GM23338 (cell line): ENCODE data around the gene ZNF469. TPM values are rescaled to one million over a fixed set of nuclear protein-coding genes. Genes with fewer than 3 reads are reported as not detected.

Source experiments
- ATAC-seq: fragments of 200-7000 bp; cut with Tn5 transposase; 3 replicates; pipeline ENCODE4 v1.9.1; 2020
- DNase-seq: peaks from one replicate; pipeline ENCODE4 v3.0.0-alpha.2; 2015; ENCODE audit warnings: low spot score
- H2AFZ ChIP-seq: fragments of 200-600 bp; sonication (generic); 2 replicates; pipeline ENCODE4 v1.8.0; 2016; ENCODE audit warnings: antibody characterized with exemption, mild to moderate bottlenecking, moderate library complexity
- H3F3A ChIP-seq: fragments of 200-600 bp; sonication (generic); replicated peaks from 2 replicates; pipeline ENCODE4 v1.8.0; 2017; ENCODE audit warnings: antibody characterized with exemption, mixed run types, low read depth
- H3K27ac ChIP-seq: fragments of 200-600 bp; sonication (generic); 2 replicates; pipeline ENCODE4 v1.6.1; 2016; ENCODE audit warnings: low read depth
- H3K27me3 ChIP-seq: fragments of 200-600 bp; sonication (generic); 2 replicates; pipeline ENCODE4 v1.8.0; 2016; ENCODE audit warnings: mild to moderate bottlenecking, mixed run types, moderate library complexity; ENCODE audit not compliant: insufficient read depth
- H3K36me3 ChIP-seq: fragments of 200-600 bp; sonication (generic); 2 replicates; pipeline ENCODE4 v1.8.0; 2016; ENCODE audit warnings: mild to moderate bottlenecking; ENCODE audit not compliant: insufficient read depth
- H3K4me1 ChIP-seq: fragments of 200-600 bp; sonication (generic); 2 replicates; pipeline ENCODE4 v1.8.0; 2016; ENCODE audit warnings: mild to moderate bottlenecking, moderate library complexity; ENCODE audit not compliant: insufficient read depth
- H3K4me2 ChIP-seq: fragments of 200-600 bp; sonication (generic); 2 replicates; pipeline ENCODE4 v1.7.1; 2017; ENCODE audit warnings: mixed run types
- H3K4me3 ChIP-seq: fragments of 200-600 bp; sonication (generic); 2 replicates; pipeline ENCODE4 v1.6.1; 2016; ENCODE audit warnings: mixed run types
- H3K79me2 ChIP-seq: fragments of 200-600 bp; sonication (generic); replicated peaks from 2 replicates; pipeline ENCODE4 v1.8.0; 2017; ENCODE audit warnings: mild to moderate bottlenecking; ENCODE audit not compliant: insufficient read depth
- H3K9me2 ChIP-seq: fragments of 200-600 bp; sonication (generic); 2 replicates; pipeline ENCODE4 v1.8.0; 2017; ENCODE audit not compliant: insufficient read depth
- H4K20me1 ChIP-seq: fragments of 200-600 bp; sonication (generic); replicated peaks from 2 replicates; pipeline ENCODE4 v1.8.0; 2017; ENCODE audit warnings: mild to moderate bottlenecking; ENCODE audit not compliant: insufficient read depth
- H3K27ac Mint-ChIP-seq: 2 replicates; pipeline ENCODE4 v1.8.0; 2020; ENCODE audit warnings: inconsistent platforms, mild to moderate bottlenecking, moderate library complexity, mixed read lengths
- H3K27me3 Mint-ChIP-seq: 3 replicates; pipeline ENCODE4 v1.8.0; 2022; ENCODE audit warnings: low read depth, mild to moderate bottlenecking, moderate library complexity, mixed read lengths, inconsistent platforms; ENCODE audit not compliant: insufficient read depth, poor library complexity
- H3K36me3 Mint-ChIP-seq: 3 replicates; pipeline ENCODE4 v1.8.0; 2021; ENCODE audit warnings: low read depth, mild to moderate bottlenecking, inconsistent platforms, moderate library complexity, mixed read lengths
- H3K4me1 Mint-ChIP-seq: 3 replicates; pipeline ENCODE4 v1.8.0; 2020; ENCODE audit warnings: mild to moderate bottlenecking, inconsistent platforms, mixed read lengths
- H3K4me3 Mint-ChIP-seq: 3 replicates; pipeline ENCODE4 v1.8.0; 2021; ENCODE audit warnings: moderate library complexity, mild to moderate bottlenecking, inconsistent platforms, mixed read lengths
- H3K9me3 Mint-ChIP-seq: 3 replicates; pipeline ENCODE4 v1.8.0; 2020; ENCODE audit warnings: moderate library complexity, mild to moderate bottlenecking, inconsistent platforms, mixed read lengths
- CREB1 ChIP-seq: fragments of 250-450 bp; sonication (Bioruptor Pico); IDR thresholded peaks from 2 replicates; pipeline ENCODE4 v1.5.0; 2020; ENCODE audit warnings: low read depth, mild to moderate bottlenecking, moderate library complexity
- CTCF ChIP-seq, 2 experiments: fragments of 200-600 bp in 1 of 2; sonication (generic) in 1 of 2; conservative IDR thresholded peaks; 2 replicates each; pipeline versions ENCODE4 v1.5.1 to v1.6.1; 2016 to 2017; ENCODE audit warnings: antibody characterized with exemption in 2 of 2, low read depth in 2 of 2, mild to moderate bottlenecking in 2 of 2, moderate library complexity in 1 of 2
- EZH2 ChIP-seq: fragments of 200-600 bp; sonication (generic); IDR thresholded peaks from one replicate; pipeline ENCODE4 v1.8.0; 2017; ENCODE audit warnings: antibody characterized with exemption, mild to moderate bottlenecking, low read depth; ENCODE audit not compliant: unreplicated experiment
- EZH2phosphoT487 ChIP-seq: fragments of 200-600 bp; sonication (generic); IDR thresholded peaks from one replicate; pipeline ENCODE4 v1.8.1; 2018; ENCODE audit warnings: antibody characterized with exemption; ENCODE audit not compliant: unreplicated experiment
- JUNB ChIP-seq: IDR thresholded peaks from one replicate; pipeline ENCODE4 v1.6.1; 2016; ENCODE audit warnings: antibody characterized with exemption; ENCODE audit not compliant: unreplicated experiment
- NANOG ChIP-seq: IDR thresholded peaks from 2 replicates; pipeline ENCODE4 v1.6.1; 2016; ENCODE audit warnings: antibody characterized with exemption, borderline replicate concordance
- POLR2AphosphoS5 ChIP-seq: IDR thresholded peaks from 2 replicates; pipeline ENCODE4 v1.6.1; 2016; ENCODE audit warnings: antibody characterized with exemption, low read depth
- STAT1 ChIP-seq: IDR thresholded peaks from one replicate; pipeline ENCODE4 v1.6.1; 2016; ENCODE audit warnings: antibody characterized with exemption; ENCODE audit not compliant: unreplicated experiment
- ZNF114 ChIP-seq: fragments of 250-450 bp; sonication (Bioruptor Pico); IDR thresholded peaks from 2 replicates; pipeline ENCODE4 v1.5.0; 2020; ENCODE audit warnings: mild to moderate bottlenecking, moderate library complexity
- ZNF331 ChIP-seq: fragments of 250-450 bp; sonication (Bioruptor Pico); IDR thresholded peaks from 2 replicates; pipeline ENCODE4 v1.5.0; 2020; ENCODE audit warnings: low read depth, mild to moderate bottlenecking, moderate library complexity
- ZNF462 ChIP-seq: fragments of 250-450 bp; sonication (Bioruptor Pico); IDR thresholded peaks from 2 replicates; pipeline ENCODE4 v1.5.0; 2020; ENCODE audit warnings: mild to moderate bottlenecking, moderate library complexity
- polyA plus RNA-seq: library from polyadenylated mRNA; unstranded; fragments of >200 nt; fragmentation: Nextera tagmentation; extraction: Ambion mirVana; gene quantifications from 2 replicates; pipeline ENCODE4 v1.2.1, GENCODE V29; 2016
- total RNA-seq: library from RNA; depleted of rRNA; stranded (reverse); fragments of >200 nt; shearing (Covaris generic); gene quantifications from 2 replicates; pipeline ENCODE4 v1.2.3, GENCODE V29; 2014
- TF ChIP-seq, protein P1 (sequence below): IDR thresholded peaks from 2 replicates; pipeline ENCODE4 v1.6.1; 2016; ENCODE audit warnings: antibody characterized with exemption
- TF ChIP-seq, protein P2 (sequence below): IDR thresholded peaks from one replicate; pipeline ENCODE4 v1.6.1; 2018; ENCODE audit warnings: antibody characterized with exemption; ENCODE audit not compliant: unreplicated experiment

Gene ZNF469
- total and polyA plus RNA-seq, 2 experiments from 2014 or later: 0.23 to 1.9 TPM

DNA sequence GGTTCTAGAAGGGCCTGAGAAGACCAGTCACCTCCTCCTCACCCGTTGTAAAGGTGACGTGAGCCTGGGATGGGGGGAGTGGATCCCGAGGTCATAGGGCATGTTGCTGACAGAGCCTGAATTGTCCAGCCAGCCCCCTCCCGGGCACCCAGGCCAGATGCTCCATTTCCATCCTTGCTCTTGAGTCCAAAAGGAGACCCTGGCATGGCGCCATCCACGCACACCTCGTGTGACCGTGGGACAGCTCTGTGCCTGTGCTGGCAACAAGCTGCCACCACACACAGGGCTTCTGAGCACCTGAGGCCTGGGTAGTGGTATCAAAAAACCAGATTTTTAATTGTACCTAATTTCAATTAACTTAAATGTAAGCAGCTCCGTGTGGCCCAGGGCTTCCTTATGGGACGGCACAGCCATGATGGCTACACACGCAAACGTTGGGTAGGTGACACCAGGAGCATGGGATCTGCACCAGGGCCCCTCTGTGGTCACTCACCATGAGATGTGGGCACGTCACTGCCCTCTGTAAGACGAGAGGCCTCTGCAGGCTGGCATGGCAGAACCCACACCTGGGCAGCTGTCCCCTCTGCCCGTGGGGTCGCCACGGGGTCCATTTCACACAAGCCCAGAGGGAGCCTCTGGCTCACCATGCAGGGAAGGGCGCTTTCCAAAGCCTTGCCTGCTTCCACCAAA lies 37.6 kb upstream of the ZNF469 start:
- H3K4me2 ChIP-seq: no peak overlapping the region
- no peaks in the 10 kb centered on the region for H3K79me2 ChIP-seq
- H2AFZ ChIP-seq: no peak overlapping the region
- ATAC-seq (no peak), DNase-seq (no peak)
- Mint-ChIP-seq H3K4me3 (no peak overlapping the region), H3K4me1 (no peaks in the 10 kb centered on the region; the same call in 2 of the 3 replicates), H3K9me3 (peaks cover 9% of the 10 kb centered on the region), H3K27ac (no peak overlapping the region), H3K36me3 (peaks cover 3% of the 10 kb centered on the region; the same call in 1 of the 3 replicates), H3K27me3 (peaks cover 6% of the 10 kb centered on the region)
- no peaks in the 10 kb centered on the region for H3F3A ChIP-seq
- no peaks in the 10 kb centered on the region for H4K20me1 ChIP-seq
- TF ChIP-seq, protein P1, sequence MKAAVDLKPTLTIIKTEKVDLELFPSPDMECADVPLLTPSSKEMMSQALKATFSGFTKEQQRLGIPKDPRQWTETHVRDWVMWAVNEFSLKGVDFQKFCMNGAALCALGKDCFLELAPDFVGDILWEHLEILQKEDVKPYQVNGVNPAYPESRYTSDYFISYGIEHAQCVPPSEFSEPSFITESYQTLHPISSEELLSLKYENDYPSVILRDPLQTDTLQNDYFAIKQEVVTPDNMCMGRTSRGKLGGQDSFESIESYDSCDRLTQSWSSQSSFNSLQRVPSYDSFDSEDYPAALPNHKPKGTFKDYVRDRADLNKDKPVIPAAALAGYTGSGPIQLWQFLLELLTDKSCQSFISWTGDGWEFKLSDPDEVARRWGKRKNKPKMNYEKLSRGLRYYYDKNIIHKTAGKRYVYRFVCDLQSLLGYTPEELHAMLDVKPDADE: no peak
- no peak for TF ChIP-seq POLR2AphosphoS5
- no peak for TF ChIP-seq ZNF114 (CRISPR knock-in tag)
- TF ChIP-seq CTCF (conservative IDR thresholded peaks at IDR 0.05; ENCODE audit: low read depth in 2 of 2): no peak
- no peak for TF ChIP-seq EZH2phosphoT487
- no peak for TF ChIP-seq JUNB
- TF ChIP-seq, protein P2, sequence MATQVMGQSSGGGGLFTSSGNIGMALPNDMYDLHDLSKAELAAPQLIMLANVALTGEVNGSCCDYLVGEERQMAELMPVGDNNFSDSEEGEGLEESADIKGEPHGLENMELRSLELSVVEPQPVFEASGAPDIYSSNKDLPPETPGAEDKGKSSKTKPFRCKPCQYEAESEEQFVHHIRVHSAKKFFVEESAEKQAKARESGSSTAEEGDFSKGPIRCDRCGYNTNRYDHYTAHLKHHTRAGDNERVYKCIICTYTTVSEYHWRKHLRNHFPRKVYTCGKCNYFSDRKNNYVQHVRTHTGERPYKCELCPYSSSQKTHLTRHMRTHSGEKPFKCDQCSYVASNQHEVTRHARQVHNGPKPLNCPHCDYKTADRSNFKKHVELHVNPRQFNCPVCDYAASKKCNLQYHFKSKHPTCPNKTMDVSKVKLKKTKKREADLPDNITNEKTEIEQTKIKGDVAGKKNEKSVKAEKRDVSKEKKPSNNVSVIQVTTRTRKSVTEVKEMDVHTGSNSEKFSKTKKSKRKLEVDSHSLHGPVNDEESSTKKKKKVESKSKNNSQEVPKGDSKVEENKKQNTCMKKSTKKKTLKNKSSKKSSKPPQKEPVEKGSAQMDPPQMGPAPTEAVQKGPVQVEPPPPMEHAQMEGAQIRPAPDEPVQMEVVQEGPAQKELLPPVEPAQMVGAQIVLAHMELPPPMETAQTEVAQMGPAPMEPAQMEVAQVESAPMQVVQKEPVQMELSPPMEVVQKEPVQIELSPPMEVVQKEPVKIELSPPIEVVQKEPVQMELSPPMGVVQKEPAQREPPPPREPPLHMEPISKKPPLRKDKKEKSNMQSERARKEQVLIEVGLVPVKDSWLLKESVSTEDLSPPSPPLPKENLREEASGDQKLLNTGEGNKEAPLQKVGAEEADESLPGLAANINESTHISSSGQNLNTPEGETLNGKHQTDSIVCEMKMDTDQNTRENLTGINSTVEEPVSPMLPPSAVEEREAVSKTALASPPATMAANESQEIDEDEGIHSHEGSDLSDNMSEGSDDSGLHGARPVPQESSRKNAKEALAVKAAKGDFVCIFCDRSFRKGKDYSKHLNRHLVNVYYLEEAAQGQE: no peak
- TF ChIP-seq EZH2: no peak
- TF ChIP-seq ZNF462 (CRISPR knock-in tag): no peak
- no peak for TF ChIP-seq STAT1
- TF ChIP-seq ZNF331: no peak
- TF ChIP-seq NANOG: no peak
- no peak for TF ChIP-seq CREB1
- no peaks in the 10 kb centered on the region for H3K9me2 ChIP-seq
- no peaks in the 10 kb centered on the region for H3K4me1 ChIP-seq
- no peaks in the 10 kb centered on the region for H3K36me3 ChIP-seq
- no peak overlapping the region for H3K27ac ChIP-seq
- H3K4me3 ChIP-seq: no peak overlapping the region
- no peaks in the 10 kb centered on the region for H3K27me3 ChIP-seq
